ENCODE data around the gene EML2.
"Not testable (repeated sequence)": the region's sequence is repeated elsewhere in the genome, so short reads cannot be mapped to it uniquely, and the experiment has no call there.

The EML2 gene

DNA sequence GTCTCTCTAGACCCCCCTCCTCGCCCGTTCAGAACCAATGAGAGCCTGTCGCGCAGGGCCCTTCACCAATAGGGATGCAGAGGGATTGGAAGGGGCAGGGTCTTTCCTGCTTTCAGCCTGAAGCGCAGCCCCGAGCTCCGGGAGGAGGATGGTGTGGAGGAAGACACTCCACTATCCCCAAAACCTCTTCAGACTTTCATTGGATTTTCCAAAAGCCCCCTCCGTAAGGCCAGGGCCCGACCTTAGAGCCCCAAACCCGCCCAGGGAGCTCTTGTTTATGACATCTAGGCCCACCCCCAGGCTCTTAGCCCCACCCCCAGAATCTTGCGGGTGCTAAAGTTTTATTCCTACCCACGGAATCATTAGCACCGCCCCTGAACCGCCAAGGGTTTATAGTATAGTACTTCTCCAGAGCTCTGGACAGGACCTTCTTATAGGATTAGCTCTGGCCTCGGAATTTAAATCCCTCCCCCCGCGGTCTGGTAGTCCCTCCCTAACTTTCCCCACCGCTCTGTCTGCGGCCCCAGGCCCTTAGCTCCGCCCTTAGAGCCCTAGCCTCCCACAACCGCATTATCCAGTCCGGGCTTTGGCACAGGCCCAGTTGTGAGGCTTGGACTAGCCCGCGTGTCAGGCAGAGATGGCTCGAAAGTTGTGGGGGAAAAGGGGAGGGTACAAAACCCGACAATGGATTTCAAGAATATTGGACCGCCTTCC is 6.6 kb upstream of the EML2 start:
- DNase-seq, result peak; percentile 98

GRCh38 chr19:45645068-45645630 is 6.0 kb upstream of the EML2 start:
- no peak for DNase-seq

DNA sequence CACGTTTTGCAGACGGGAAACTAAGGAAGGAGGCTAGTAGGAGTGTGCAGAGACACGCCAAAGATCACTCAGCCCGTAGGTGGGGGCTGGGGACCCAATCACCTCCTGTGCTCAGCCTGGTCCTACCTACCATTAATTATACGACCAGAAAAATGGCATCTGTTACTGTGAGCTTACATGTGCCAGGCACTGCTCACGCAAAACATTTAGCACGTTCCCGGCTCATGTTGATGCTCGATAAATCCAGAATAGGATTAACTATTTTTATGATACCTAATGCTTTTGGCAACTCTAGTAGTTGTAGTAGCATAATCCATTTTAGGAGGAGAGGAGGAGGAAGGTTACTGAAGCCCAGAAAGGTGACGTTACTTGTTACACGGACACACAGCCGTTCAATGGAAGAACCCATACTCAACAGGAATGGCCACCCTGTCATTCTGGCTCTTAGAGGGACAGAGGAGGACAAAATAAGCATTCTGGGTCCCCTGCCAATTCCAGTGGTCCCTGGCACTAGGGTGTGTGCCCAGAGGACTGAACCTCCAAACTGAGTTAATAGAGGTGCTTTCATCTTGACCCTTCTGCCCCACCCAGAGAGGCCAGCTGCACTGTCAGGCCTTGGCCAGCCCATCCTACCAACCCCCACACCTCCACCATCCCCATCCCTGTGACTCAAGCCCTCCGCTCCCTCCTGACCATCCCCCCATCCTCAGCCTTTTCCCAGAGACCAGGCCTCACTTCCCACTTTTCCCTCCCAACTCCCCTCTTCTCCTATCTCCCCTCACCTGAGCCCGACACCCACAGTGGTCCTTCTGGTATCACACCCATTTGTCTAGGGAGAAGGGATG is 5.0 kb upstream of the EML2 start:
- no peak for DNase-seq

GRCh38 chr19:45643024-45643926 is 4.1 kb upstream of the EML2 start:
- peak; percentile 68 for DNase-seq

GRCh38 chr19:45641274-45642105 is 2.3 kb upstream of the EML2 start:
- peak; percentile 96 for DNase-seq

GRCh38 chr19:45640849-45641273 is 1.7 kb upstream of the EML2 start:
- DNase-seq, result peak; percentile 48

- DNase-seq, result peak; percentile 28
These were observed 1.1 kb downstream of the EML2 start for GRCh38 chr19:45637890-45638667.

- DNase-seq, result no peak
These were observed 2.3 kb downstream of the EML2 start for GRCh38 chr19:45636902-45637301.

DNA sequence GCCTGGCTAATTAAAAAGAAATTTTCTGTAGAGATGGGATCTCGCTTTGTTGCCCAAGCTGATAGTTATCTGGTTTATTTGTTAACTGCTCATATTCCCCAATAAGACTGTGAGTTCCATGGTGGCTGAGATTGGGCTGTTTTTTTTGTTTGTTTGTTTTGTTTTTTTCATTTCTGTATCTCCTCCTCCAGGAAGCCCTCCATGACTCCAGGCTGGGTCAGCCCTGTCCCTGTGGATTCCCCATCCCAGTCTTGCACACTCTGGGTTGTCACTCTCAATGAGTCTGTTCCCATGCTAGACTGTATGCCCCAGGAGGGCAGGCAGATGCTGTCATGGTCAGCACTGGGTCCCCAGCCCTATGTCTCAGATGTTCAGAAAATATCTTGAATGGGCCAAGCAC is 2.9 kb downstream of the EML2 start:
- DNase-seq, result no peak

- DNase-seq, result peak; percentile 97
These were observed 6.6 kb downstream of the EML2 start for GRCh38 chr19:45632468-45633196.

GRCh38 chr19:45630463-45630862 is 8.7 kb downstream of the EML2 start:
- peak; percentile 89 for DNase-seq

DNA sequence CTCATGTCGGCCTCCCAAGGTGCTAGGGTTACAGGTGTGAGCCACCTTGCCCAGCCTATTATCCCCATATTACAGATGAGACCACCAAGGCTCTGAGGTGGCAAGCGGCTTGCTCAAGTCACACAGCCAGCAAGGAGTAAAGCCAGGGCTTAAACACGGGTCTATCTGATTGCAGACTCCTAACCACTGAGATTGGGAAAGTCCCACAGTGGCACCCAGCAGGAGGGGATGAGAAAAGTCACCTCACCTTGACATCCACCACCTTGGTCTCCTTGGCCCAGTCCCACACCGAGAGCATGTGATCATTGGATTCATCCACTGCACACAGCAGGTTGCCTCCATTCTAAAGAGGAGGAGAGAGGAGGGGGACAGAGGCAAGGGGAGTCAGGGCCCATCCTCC is 9.5 kb downstream of the EML2 start:
- DNase-seq, result no peak

DNA sequence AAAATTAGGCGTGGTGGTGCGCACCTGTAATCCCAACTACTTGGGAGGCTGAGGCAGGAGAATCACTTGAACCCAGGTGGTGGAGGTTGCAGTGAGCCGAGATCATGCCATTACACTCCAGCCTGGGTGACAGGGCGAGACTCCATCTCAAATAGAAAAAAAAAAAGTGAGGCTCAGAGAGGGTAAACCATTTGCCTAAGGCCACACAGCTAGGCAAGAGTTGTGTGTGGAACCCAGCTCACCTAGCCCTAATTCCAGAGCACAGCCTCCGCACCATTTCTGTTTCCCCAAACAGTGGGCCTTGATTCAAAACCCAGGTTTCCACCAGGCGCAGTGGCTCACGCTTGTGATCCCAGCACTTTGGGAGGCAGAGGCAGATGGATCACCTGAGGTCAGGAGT is 11.0 kb downstream of the EML2 start:
- not testable (repeated sequence) for DNase-seq

DNA sequence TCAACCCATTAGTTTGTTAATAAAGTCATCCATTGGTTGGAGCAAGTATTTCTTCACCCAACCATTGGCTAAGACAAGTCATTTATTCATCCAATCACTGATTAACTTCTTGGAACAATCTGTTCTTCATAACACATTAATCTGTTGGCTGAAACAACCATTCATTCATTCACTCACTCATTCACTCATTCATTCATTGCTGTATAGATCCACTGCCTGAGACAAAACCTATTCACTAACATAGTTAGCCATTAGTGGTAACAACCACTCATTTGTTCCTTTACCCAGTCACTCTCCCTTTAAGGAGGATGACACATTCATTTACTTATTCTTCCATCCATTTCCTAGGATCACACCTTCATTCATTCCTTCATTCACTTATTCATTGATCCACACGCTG is 15.2 kb downstream of the EML2 start:
- no peak for DNase-seq

DNA sequence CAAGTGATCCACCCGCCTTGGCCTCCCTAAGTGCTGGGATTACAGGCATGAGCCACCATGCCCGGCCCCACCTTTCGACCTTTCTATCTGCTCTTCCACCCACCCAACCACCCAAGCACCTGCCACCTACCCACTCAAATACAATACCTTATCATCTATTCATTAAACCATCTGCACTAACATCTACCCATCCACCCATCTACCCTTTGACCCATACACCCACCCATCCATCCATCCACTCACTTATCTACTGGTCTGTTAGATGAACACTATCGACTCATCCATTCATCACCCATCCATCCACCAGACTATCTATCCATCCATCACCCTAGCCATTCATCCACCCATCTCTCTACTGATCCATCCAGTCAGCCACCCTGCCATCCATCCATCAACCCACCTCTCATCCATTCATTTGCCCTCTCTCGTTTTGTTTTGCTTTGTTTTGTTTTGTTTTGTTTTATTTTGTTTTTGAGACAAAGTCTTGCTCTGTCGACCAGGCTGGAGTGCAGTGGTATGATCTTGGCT is 17.2 kb downstream of the EML2 start:
- no peak for DNase-seq

DNA sequence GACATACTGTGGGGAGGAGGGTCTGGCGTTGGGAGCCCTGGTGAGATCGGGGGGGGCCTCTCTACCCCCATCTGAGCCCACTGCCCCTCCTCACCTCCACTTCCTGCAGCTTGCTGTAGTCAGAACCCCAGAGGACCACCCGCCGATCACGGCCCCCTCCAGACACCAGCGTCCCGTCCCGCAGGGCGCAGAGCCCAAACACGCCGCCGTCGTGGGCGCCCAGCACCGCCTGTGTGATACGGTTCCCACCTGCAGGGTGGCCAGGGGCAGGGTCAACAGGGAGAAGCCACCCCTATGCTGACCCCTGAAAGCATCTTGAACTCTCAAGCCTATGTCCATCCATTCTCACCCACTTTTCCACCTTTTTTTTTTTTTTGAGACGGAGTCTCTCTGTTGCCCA is 17.8 kb downstream of the EML2 start:
- DNase-seq, result no peak

GRCh38 chr19:45616704-45617017 is 22.5 kb downstream of the EML2 start:
- no peak for DNase-seq

DNA sequence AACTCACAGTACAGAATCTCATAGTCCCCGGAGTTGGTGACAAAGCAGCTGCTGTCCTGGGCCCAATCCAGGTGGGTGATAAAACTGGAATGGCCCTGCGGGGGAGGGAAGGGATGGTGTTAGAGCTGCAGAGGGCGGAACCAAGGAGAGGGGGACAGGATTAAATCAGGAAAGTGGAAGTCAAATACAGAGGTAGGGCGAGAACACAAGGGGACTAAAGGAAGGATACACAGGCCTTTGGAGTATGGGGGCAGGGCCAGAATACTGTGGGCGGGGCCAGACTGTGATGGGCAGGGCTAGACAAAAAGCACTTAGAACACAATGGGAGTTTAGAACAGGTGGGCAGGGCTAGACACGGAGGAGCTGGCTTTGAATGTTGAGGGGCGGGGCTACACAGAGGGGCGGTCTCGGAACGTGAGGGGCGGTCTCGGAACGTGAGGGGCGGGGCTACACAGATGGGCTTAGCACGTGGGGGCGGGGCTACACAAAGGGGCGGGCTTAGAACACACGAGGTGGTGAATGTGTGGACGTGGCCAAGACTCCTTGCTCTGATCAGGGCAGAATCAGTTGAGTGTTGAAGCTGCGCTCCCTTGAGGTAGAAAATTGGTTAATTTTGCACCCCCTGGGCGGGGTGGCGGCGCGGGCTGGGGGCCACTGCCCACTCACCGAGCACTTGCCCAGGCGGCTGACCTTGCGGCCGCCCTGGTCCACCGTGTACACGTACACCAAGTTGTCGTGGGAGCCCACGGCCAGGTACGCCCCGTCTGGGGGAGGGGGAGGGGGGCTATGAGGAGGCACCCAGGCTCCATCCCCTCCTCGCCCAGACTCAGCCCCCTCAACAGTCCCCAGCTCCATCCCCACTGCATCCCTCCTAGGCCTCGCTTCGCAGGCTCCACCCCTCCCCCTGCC is 23.1 kb downstream of the EML2 start:
- peak; percentile 76 for DNase-seq

- DNase-seq, result not testable (repeated sequence)
These were observed 24.1 kb downstream of the EML2 start for GRCh38 chr19:45615056-45615455.
